Camera-type eye (tissue), 1 donor: ENCODE measurements around the gene PGK1. TPM values are rescaled to one million over a fixed set of nuclear protein-coding genes. Genes with fewer than 3 reads are reported as not detected.

ENCODE experiments used
- total RNA-seq: library from RNA; depleted of rRNA; stranded (reverse); fragments of >200 nt; gene quantifications from one replicate; pipeline ENCODE4 v1.2.3, GENCODE V29; 2014

Gene PGK1
- total RNA-seq = 216 TPM

GRCh38 chrX:78103623-78104446 lies at the start of gene PGK1:
Gene PGK1, plus strand, starts transcription at chrX:78104248. Its CDS starts 93 bp downstream, at chrX:78104341.

GRCh38 chrX:78139160-78140123 lies 35.4 kb downstream of the PGK1 start, which contains the start of gene TAF9B:
Gene TAF9B, minus strand, starts transcription at chrX:78139650. Its CDS starts 39 bp downstream, at chrX:78139611.

Other genes with a start within 250 kb of the PGK1 start
- 51.7 TPM for gene MAGT1, start 208.8 kb upstream of the PGK1 start, total RNA-seq
- gene COX7B, start 204.8 kb upstream of the PGK1 start, total RNA-seq = 320 TPM
- 23.7 TPM for gene ATP7A, start 193.6 kb upstream of the PGK1 start, total RNA-seq
- not detected for gene PGAM4, start 134.6 kb upstream of the PGK1 start, total RNA-seq
- 40.5 TPM for gene TAF9B, start 35.4 kb downstream of the PGK1 start, total RNA-seq
- gene CYSLTR1, start 223.4 kb downstream of the PGK1 start, total RNA-seq = 5.2 TPM